Activated CD8-positive, alpha-beta T cell treated with anti-CD3 and anti-CD28 coated beads for 36 hours (primary cell): ENCODE results near the gene PLA2G3. TPM values are rescaled to one million over a fixed set of nuclear protein-coding genes. Genes with fewer than 3 reads are reported as not detected.

Experiments used
- ATAC-seq: fragments of 200-7000 bp; cut with Tn5 transposase; one replicate; pipeline ENCODE4 v1.10.0; 2021; ENCODE audit warnings: mild to moderate bottlenecking, moderate library complexity
- CTCF ChIA-PET: fragments of 350-600 bp; sonication (Branson Sonifier 250); formaldehyde crosslinking; loops from one replicate; lab custom pipeline; 2021; ENCODE audit warnings: antibody characterized with exemption; lab: Charles Lee
- POLR2A ChIA-PET: fragments of 350-600 bp; sonication (Branson Sonifier 250); formaldehyde crosslinking; loops from one replicate; lab custom pipeline; 2021; ENCODE audit warnings: antibody characterized with exemption; lab: Charles Lee
- DNase-seq: peaks from one replicate; pipeline ENCODE4 v3.0.0-alpha.2; 2020
- H3K27ac Mint-ChIP-seq: one replicate; pipeline ENCODE4 v1.8.0; 2021; ENCODE audit warnings: mild to moderate bottlenecking, mixed read lengths
- H3K27me3 Mint-ChIP-seq: one replicate; pipeline ENCODE4 v1.8.0; 2021; ENCODE audit warnings: mixed read lengths
- H3K36me3 Mint-ChIP-seq: one replicate; pipeline ENCODE4 v1.8.0; 2021; ENCODE audit warnings: low read depth, mixed read lengths
- H3K4me1 Mint-ChIP-seq: one replicate; pipeline ENCODE4 v1.8.0; 2021; ENCODE audit warnings: low read depth, mixed read lengths
- H3K4me3 Mint-ChIP-seq: one replicate; pipeline ENCODE4 v1.8.0; 2021; ENCODE audit warnings: mild to moderate bottlenecking, moderate library complexity, mixed read lengths
- H3K9me3 Mint-ChIP-seq: one replicate; pipeline ENCODE4 v1.8.0; 2021; ENCODE audit warnings: mixed read lengths
- CTCF ChIP-seq: fragments of 200-600 bp; IDR thresholded peaks from one replicate; pipeline ENCODE4 v1.8.0; 2022; ENCODE audit warnings: antibody characterized with exemption, mild to moderate bottlenecking
- intact Hi-C: fragments of 100-400 bp; cut with micrococcal nuclease; formaldehyde crosslinking; loops from one replicate; pipeline ENCODE4 v1.10.0; 2022
- total RNA-seq, 2 experiments: library from RNA; stranded (reverse); gene quantifications; one replicate each; pipeline ENCODE4 v1.2.3, GENCODE V29; 2021

Gene PLA2G3
- total RNA-seq, 2 experiments from 2014 or later, result not detected

- H3K4me3 Mint-ChIP-seq, result no peak overlapping the region
- H3K4me1 Mint-ChIP-seq, result peaks cover 10% of the 10 kb centered on the region
- intact Hi-C loops, result no loop called here
- peaks cover 2% of the 10 kb centered on the region for H3K9me3 Mint-ChIP-seq
- POLR2A ChIA-PET, result interaction anchor here (0.6 to 1.2 kb wide), 2 partner anchors 11 to 16 kb away, joined by 3 read pairs; no protein-coding TSS in a partner anchor
- no peak for TF ChIP-seq CTCF
- H3K36me3 Mint-ChIP-seq, result peaks cover 10% of the 10 kb centered on the region
- DNase-seq, result no peak
- no peaks in the 10 kb centered on the region for H3K27me3 Mint-ChIP-seq
- CTCF ChIA-PET, result no interaction called here
- no peak overlapping the region for H3K27ac Mint-ChIP-seq
- ATAC-seq, result no peak
Measured at GRCh38 chr22:31179345-31179744, 39.0 kb upstream of the PLA2G3 start.

- POLR2A ChIA-PET, result interaction anchor here (1.2 kb wide), 2 partner anchors 16 to 34 kb away, joined by 3 read pairs; no protein-coding TSS in a partner anchor
- Mint-ChIP-seq H3K9me3 (peaks cover 2% of the 10 kb centered on the region), H3K4me3 (no peak overlapping the region), H3K36me3 (peaks cover 10% of the 10 kb centered on the region), H3K4me1 (peaks cover 13% of the 10 kb centered on the region), H3K27ac (no peak overlapping the region), H3K27me3 (no peaks in the 10 kb centered on the region)
- CTCF ChIA-PET, result interaction anchor here (0.9 kb wide), 1 partner anchor 48 kb away, joined by 3 read pairs; no protein-coding TSS in a partner anchor
- ATAC-seq, result no peak
- intact Hi-C loops, result no loop called here
- no peak for DNase-seq
- TF ChIP-seq CTCF, result no peak
Measured at GRCh38 chr22:31178859-31179258, 38.6 kb upstream of the PLA2G3 start.

GRCh38 chr22:31177420-31178162 lies 37.3 kb upstream of the PLA2G3 start:
- Mint-ChIP-seq H3K27me3 (no peaks in the 10 kb centered on the region), H3K27ac (no peak overlapping the region), H3K4me3 (no peak overlapping the region), H3K4me1 (peaks cover 26% of the 10 kb centered on the region), H3K36me3 (peaks cover 10% of the 10 kb centered on the region), H3K9me3 (peaks cover 2% of the 10 kb centered on the region)
- TF ChIP-seq CTCF, result no peak
- no peak for ATAC-seq
- intact Hi-C loops, result no loop called here
- no peak for DNase-seq
- CTCF ChIA-PET, result interaction anchor here (0.9 to 1.5 kb wide), 2 partner anchors 50 to 95 kb away, joined by 3 to 4 read pairs; no protein-coding TSS in a partner anchor
- POLR2A ChIA-PET, result interaction anchor here (1.2 kb wide), 2 partner anchors 30 to 36 kb away, joined by 3 read pairs; no protein-coding TSS in a partner anchor

GRCh38 chr22:31176923-31177322 lies 36.6 kb upstream of the PLA2G3 start:
- H3K36me3 Mint-ChIP-seq, result peaks cover 10% of the 10 kb centered on the region
- no peaks in the 10 kb centered on the region for H3K27me3 Mint-ChIP-seq
- intact Hi-C loops, result no loop called here
- ChIA-PET CTCF (interaction anchor here (1.5 kb wide), 2 partner anchors 96 to 97 kb away, joined by 3 to 4 read pairs; no protein-coding TSS in a partner anchor), POLR2A (interaction anchor here (1.2 kb wide), 1 partner anchor 31 kb away, joined by 3 read pairs; no protein-coding TSS in a partner anchor)
- no peak overlapping the region for H3K27ac Mint-ChIP-seq
- H3K4me3 Mint-ChIP-seq, result no peak overlapping the region
- ATAC-seq (no peak), DNase-seq (no peak)
- H3K4me1 Mint-ChIP-seq, result peaks cover 30% of the 10 kb centered on the region
- TF ChIP-seq CTCF, result no peak
- H3K9me3 Mint-ChIP-seq, result peaks cover 2% of the 10 kb centered on the region
